Hepatocyte (in vitro differentiated cells): ENCODE data around the gene BLOC1S6. TPM values are rescaled to one million over a fixed set of nuclear protein-coding genes. Genes with fewer than 3 reads are reported as not detected.

Experiments used
- DNase-seq: peaks from one replicate; pipeline ENCODE4 v3.0.0-alpha.2; 2016; ENCODE audit warnings: low spot score
- H2AFZ ChIP-seq: fragments of 200-600 bp; sonication (generic); 2 replicates; pipeline ENCODE4 v1.6.0; 2016; ENCODE audit warnings: antibody characterized with exemption, mild to moderate bottlenecking
- H3K27ac ChIP-seq: fragments of 200-600 bp; sonication (generic); 2 replicates; pipeline ENCODE4 v1.5.1; 2016; ENCODE audit warnings: mild to moderate bottlenecking
- H3K27me3 ChIP-seq: fragments of 200-600 bp; sonication (generic); 2 replicates; pipeline ENCODE4 v1.6.1; 2016
- H3K36me3 ChIP-seq: fragments of 200-600 bp; sonication (generic); replicated peaks from 2 replicates; pipeline ENCODE4 v1.5.1; 2016; ENCODE audit warnings: low read depth; ENCODE audit not compliant: insufficient read depth
- H3K4me1 ChIP-seq: fragments of 200-600 bp; sonication (generic); 2 replicates; pipeline ENCODE4 v1.5.1; 2016; ENCODE audit warnings: mild to moderate bottlenecking, moderate library complexity; ENCODE audit not compliant: insufficient read depth
- H3K4me2 ChIP-seq: fragments of 200-600 bp; sonication (generic); 2 replicates; pipeline ENCODE4 v1.6.0; 2016
- H3K4me3 ChIP-seq: fragments of 200-600 bp; sonication (generic); 2 replicates; pipeline ENCODE4 v1.5.1; 2016; ENCODE audit warnings: mild to moderate bottlenecking
- H3K79me2 ChIP-seq: fragments of 200-600 bp; sonication (generic); 2 replicates; pipeline ENCODE4 v1.6.0; 2017; ENCODE audit warnings: mild to moderate bottlenecking
- H3K9me2 ChIP-seq: fragments of 200-600 bp; sonication (generic); replicated peaks from 2 replicates; pipeline ENCODE4 v1.6.0; 2017; ENCODE audit warnings: mild to moderate bottlenecking; ENCODE audit not compliant: insufficient read depth
- H3K9me3 ChIP-seq: fragments of 200-600 bp; sonication (generic); 2 replicates; pipeline ENCODE4 v1.5.1; 2016; ENCODE audit warnings: low read depth, mild to moderate bottlenecking
- H4K20me1 ChIP-seq: fragments of 200-600 bp; sonication (generic); 2 replicates; pipeline ENCODE4 v1.6.0; 2016; ENCODE audit warnings: mild to moderate bottlenecking; ENCODE audit not compliant: insufficient read depth, poor library complexity, severe bottlenecking
- EZH2 ChIP-seq: fragments of 200-600 bp; sonication (generic); IDR thresholded peaks from 2 replicates; pipeline ENCODE4 v1.6.1; 2016; ENCODE audit warnings: antibody characterized with exemption, mild to moderate bottlenecking, borderline replicate concordance
- EZH2phosphoT487 ChIP-seq: fragments of 200-600 bp; sonication (generic); IDR thresholded peaks from one replicate; pipeline ENCODE4 v1.6.1; 2018; ENCODE audit warnings: antibody characterized with exemption, mild to moderate bottlenecking, low read depth, moderate library complexity; ENCODE audit not compliant: unreplicated experiment, severe bottlenecking
- WGBS: methylation state at CpG from one replicate; pipeline ENCODE4 v1.1.6; 2016; ENCODE audit warnings: low lambda C conversion rate; ENCODE audit errors: missing lambda C conversion rate; 5-methylcytosine and 5-hydroxymethylcytosine counted together
- polyA plus RNA-seq: library from polyadenylated mRNA; unstranded; fragments of >200 nt; fragmentation: Nextera tagmentation; extraction: Ambion mirVana; gene quantifications from 2 replicates; pipeline ENCODE4 v1.2.1, GENCODE V29; 2016
- total RNA-seq: library from RNA; depleted of rRNA; stranded (reverse); fragments of >200 nt; gene quantifications from 2 replicates; pipeline ENCODE4 v1.2.3, GENCODE V29; 2014
- TF ChIP-seq, protein P1 (sequence below): fragments of 200-600 bp; sonication (generic); IDR thresholded peaks from 2 replicates; pipeline ENCODE4 v1.5.1; 2016; ENCODE audit warnings: antibody characterized with exemption, mild to moderate bottlenecking; ENCODE audit not compliant: poor library complexity

The BLOC1S6 gene
- total and polyA plus RNA-seq, 2 experiments from 2014 or later = 24.7 to 62.3 TPM

DNA sequence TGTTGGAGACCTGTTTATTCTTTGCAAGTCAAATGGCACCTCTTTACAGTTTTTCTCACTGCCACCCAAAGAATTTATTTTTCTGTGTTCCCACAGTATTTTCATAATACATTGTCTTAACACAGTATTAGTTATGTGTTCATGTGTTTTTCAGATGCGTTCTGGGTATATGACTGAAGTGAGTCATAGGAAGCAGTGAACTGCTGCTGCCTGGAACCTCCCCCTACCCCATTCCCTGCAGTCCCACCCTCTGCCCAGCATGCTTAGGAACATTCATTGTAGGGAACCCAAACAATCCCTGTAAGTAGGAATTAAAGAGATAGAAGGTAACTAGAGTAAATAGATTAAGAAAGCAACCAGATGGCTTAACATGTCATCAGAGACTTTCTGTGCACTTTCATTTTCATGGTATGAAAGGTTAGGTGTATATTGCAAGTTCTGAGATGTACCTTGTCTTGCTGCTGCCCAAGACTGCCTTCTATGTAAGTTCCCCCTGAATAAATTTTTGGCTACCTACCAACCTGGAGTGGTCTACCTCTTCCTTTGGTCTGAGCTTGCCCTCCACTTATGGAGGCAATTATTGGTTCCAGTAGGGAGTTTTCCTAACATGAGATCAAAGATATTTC, 25.7 kb downstream of the BLOC1S6 start:
- DNase-seq = no peak
- H3K4me2 ChIP-seq = no peak overlapping the region
- no peak overlapping the region for H3K27ac ChIP-seq
- H4K20me1 ChIP-seq = no peaks in the 10 kb centered on the region
- H3K27me3 ChIP-seq = no peaks in the 10 kb centered on the region
- H3K4me1 ChIP-seq = no peaks in the 10 kb centered on the region
- H3K9me2 ChIP-seq = no peaks in the 10 kb centered on the region
- H3K36me3 ChIP-seq = no peaks in the 10 kb centered on the region
- TF ChIP-seq EZH2 (no peak), EZH2phosphoT487 (no peak)
- TF ChIP-seq, protein P1, sequence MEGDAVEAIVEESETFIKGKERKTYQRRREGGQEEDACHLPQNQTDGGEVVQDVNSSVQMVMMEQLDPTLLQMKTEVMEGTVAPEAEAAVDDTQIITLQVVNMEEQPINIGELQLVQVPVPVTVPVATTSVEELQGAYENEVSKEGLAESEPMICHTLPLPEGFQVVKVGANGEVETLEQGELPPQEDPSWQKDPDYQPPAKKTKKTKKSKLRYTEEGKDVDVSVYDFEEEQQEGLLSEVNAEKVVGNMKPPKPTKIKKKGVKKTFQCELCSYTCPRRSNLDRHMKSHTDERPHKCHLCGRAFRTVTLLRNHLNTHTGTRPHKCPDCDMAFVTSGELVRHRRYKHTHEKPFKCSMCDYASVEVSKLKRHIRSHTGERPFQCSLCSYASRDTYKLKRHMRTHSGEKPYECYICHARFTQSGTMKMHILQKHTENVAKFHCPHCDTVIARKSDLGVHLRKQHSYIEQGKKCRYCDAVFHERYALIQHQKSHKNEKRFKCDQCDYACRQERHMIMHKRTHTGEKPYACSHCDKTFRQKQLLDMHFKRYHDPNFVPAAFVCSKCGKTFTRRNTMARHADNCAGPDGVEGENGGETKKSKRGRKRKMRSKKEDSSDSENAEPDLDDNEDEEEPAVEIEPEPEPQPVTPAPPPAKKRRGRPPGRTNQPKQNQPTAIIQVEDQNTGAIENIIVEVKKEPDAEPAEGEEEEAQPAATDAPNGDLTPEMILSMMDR = no peak
- no peak overlapping the region for H3K4me3 ChIP-seq
- no peaks in the 10 kb centered on the region for H3K9me3 ChIP-seq
- WGBS = 43% methylated on average over 1 of the region's 1 CpG
- H3K79me2 ChIP-seq = no peaks in the 10 kb centered on the region
- no peak overlapping the region for H2AFZ ChIP-seq

DNA sequence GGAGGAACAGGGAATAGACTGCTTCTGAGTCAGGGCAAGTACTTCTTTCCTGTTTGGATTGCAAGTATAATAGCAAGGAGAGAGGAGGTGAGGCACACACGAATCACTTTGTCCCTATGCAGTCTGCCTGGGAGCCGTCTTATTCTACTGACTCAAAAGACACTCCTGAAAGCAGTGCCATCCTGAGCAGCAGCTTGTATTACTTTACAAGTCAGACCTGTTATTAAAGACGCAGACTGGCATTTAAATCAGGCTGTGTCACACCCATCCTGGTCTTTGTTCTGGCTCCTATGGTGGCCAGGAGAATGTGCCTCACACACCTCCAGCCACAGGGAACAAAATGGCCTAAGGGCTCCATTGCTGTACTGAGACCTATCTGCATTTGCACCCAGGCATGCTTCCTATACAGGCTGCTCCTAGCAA, 29.7 kb downstream of the BLOC1S6 start:
- TF ChIP-seq, protein P1 = no peak
- TF ChIP-seq EZH2phosphoT487 = no peak
- TF ChIP-seq EZH2 = no peak
- Histone ChIP-seq H3K27ac (no peak overlapping the region), H3K9me2 (no peaks in the 10 kb centered on the region), H3K9me3 (no peaks in the 10 kb centered on the region), H3K27me3 (no peaks in the 10 kb centered on the region), H3K4me2 (no peak overlapping the region), H2AFZ (no peak overlapping the region), H4K20me1 (no peaks in the 10 kb centered on the region), H3K79me2 (no peaks in the 10 kb centered on the region), H3K4me3 (no peak overlapping the region), H3K4me1 (no peaks in the 10 kb centered on the region), H3K36me3 (no peaks in the 10 kb centered on the region)
- 69% methylated on average over 3 of the region's 3 CpGs for WGBS
- no peak for DNase-seq

DNA sequence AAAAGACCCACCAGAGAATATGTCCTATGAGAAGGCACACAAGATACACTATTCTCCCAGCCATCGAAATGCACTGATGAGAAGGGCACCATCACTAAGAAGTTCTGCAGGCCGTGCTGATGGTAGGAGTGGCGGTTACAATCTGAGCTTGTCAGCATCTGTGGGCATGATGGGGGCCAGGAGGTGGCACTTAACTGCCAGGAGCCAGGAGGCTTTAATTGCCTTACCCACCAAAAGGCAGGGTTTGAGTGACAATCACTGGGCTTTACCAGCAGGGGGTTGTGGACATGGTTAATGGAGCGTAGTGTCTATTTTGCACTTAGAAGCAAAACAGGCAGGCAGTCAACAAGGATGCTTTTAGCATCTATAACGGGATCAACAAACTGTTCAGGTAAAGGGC, 31.6 kb downstream of the BLOC1S6 start:
- no peaks in the 10 kb centered on the region for H3K9me3 ChIP-seq
- no peak overlapping the region for H3K27ac ChIP-seq
- TF ChIP-seq EZH2phosphoT487 (no peak), EZH2 (no peak)
- TF ChIP-seq, protein P1 = no peak
- H3K36me3 ChIP-seq = no peaks in the 10 kb centered on the region
- no peak overlapping the region for H3K4me3 ChIP-seq
- no peak overlapping the region for H2AFZ ChIP-seq
- no peaks in the 10 kb centered on the region for H3K9me2 ChIP-seq
- no peaks in the 10 kb centered on the region for H3K27me3 ChIP-seq
- H3K4me2 ChIP-seq = no peak overlapping the region
- H4K20me1 ChIP-seq = no peaks in the 10 kb centered on the region
- WGBS = 91% methylated on average over 5 of the region's 5 CpGs
- H3K79me2 ChIP-seq = no peaks in the 10 kb centered on the region
- no peaks in the 10 kb centered on the region for H3K4me1 ChIP-seq
- no peak for DNase-seq

DNA sequence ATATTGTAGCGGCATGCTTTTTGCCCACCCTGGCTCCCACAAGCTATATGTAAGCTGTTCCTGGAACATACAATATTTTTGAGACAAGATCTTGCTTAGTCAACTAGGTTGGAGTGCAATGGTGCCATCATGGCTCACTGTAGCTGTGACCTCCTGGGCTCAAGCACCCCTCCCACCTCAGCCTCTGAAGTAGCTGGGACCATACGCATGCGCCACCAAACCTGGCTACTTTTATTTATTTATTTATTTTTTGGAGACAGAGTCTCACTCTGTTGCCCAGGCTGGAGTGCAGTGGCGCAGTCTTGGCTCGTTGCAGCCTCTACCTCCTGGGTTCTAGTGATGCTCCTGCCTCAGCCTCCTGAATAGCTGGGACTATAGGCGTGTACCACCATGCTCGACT, 41.0 kb downstream of the BLOC1S6 start:
- 92% methylated on average over 7 of the region's 7 CpGs for whole genome bisulfite sequencing
- no peak for DNase-seq
- Histone ChIP-seq H3K27me3 (no peaks in the 10 kb centered on the region), H3K79me2 (no peaks in the 10 kb centered on the region), H3K27ac (no peak overlapping the region), H3K9me2 (no peaks in the 10 kb centered on the region), H3K36me3 (no peaks in the 10 kb centered on the region), H3K4me2 (no peak overlapping the region), H2AFZ (no peak overlapping the region), H3K4me1 (no peaks in the 10 kb centered on the region), H3K9me3 (peaks cover 16% of the 10 kb centered on the region), H4K20me1 (no peaks in the 10 kb centered on the region), H3K4me3 (no peak overlapping the region)
- TF ChIP-seq, protein P1 = no peak
- TF ChIP-seq EZH2 = no peak
- TF ChIP-seq EZH2phosphoT487 = no peak
